Hematopoietic multipotent progenitor cell treated with erythropoietin and hydrocortisone succinate and interleukin-3 and kit ligand, for 17 days (in vitro differentiated cells): ENCODE data around the gene MAU2.
A peak's percentile ranks its signal among the peaks of the same experiment; 100 is the strongest.
"Not testable (repeated sequence)": the region's sequence is repeated elsewhere in the genome, so short reads cannot be mapped to it uniquely, and the experiment has no call there.

Experiments
- DNase-seq: peaks from one replicate; pipeline ENCODE4 v3.0.0-alpha.2; 2015; ENCODE audit warnings: low spot score

Gene MAU2

DNA sequence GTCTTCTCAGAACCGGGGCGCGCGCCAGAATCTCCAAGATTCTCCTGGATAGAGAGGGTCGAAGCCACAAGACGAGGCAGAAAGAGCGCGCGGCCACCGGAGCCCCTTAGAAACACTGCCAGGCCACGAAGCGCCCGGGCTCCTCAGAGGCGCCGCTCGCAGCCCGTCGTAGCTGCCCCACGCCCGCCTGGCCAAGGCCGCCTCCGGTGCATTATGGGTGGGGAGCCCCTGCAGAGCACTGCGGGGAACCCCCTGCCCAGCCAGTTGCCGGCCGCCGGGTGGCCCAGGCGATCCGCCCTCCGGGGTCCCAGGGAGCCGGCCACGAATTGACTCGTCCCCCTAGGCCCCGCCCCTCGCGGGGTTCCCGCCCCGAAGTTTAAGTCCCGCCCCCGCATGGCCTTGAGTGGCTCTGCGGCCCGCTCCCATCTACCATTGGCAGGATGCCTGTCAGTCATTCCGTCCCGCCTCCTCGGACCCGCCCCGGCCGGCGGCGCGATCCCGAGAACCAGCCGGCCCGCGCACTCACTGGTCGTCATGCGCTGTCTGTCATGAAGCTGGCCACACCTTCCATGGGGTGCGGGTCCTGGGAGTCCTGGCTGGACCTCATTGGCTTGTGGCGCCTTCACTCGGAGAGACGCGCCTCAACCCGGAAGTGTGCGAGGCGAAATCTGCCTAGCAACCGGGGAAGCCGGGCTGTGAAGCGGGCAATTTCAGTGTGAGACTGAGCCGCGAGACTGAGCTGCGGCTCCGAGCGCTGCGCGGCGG is 64.7 kb downstream of the MAU2 start:
- peak; percentile 100 for DNase-seq

DNA sequence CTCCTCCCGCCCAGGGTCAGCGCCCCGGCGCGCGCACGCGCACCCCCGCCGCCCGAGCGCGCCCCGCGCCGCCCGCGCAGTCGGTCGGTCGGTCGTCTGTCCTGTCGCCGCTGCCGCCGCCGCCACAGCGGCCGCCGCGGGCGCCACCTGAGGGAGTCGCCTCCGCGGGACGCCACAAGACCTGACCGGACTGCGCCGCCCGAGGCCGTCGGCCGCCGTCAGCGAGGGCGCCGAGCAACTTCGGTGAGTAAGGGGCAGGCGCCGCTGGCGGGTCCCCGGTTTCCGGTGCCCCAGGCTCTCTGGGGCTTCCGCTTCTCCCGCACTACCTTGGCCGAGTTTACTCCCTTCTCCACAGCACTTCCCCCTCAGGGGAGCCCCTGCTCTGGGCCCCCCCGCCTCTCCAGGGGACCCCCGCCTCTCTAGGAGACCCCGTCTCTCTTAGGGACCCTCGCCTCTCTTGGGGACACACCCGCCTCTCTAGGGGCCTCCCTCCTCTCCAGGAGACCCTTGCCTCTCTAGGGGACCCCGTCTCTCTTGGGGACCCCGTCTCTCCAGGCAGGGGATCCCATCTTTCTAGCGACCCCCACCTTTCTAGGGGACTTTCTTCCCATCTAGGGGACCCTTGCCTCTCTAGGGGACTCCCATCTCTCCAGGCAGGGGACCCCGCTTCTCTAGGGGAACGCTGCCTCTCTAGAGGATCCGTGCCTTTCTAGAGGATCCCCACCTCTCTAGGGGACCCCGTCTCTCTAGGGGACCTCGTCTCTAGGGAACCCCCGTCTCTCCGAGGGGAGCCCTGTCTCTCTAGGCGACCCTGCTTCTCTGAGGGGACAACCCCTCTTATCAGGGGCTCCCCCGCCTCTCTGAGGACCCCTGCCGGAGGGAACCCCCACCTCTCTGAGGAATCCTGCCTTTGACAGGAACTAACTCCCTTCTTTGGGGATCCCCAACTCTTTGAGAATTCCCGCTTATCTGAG is 65.6 kb downstream of the MAU2 start:
- DNase-seq, result peak; percentile 36

DNA sequence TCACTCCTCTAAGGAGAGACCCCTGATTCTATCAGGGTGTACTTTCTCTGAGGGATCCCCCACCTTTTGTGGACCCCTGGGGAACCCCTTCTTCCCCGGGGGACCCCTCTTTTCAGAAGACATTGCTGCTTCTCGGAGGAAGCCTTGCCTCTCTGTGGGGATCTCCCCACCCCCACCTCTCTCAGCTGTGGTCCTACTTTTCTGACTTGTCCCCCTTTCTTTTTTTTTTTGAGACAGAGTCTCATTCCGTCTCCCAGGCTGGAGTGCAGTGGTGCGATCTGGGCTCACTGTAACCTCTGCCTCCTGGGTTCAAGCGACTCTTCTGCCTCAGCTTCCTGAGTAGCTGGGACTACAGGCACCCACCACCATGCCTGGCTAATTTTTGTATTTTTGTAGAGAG is 66.5 kb downstream of the MAU2 start:
- DNase-seq, result no peak

DNA sequence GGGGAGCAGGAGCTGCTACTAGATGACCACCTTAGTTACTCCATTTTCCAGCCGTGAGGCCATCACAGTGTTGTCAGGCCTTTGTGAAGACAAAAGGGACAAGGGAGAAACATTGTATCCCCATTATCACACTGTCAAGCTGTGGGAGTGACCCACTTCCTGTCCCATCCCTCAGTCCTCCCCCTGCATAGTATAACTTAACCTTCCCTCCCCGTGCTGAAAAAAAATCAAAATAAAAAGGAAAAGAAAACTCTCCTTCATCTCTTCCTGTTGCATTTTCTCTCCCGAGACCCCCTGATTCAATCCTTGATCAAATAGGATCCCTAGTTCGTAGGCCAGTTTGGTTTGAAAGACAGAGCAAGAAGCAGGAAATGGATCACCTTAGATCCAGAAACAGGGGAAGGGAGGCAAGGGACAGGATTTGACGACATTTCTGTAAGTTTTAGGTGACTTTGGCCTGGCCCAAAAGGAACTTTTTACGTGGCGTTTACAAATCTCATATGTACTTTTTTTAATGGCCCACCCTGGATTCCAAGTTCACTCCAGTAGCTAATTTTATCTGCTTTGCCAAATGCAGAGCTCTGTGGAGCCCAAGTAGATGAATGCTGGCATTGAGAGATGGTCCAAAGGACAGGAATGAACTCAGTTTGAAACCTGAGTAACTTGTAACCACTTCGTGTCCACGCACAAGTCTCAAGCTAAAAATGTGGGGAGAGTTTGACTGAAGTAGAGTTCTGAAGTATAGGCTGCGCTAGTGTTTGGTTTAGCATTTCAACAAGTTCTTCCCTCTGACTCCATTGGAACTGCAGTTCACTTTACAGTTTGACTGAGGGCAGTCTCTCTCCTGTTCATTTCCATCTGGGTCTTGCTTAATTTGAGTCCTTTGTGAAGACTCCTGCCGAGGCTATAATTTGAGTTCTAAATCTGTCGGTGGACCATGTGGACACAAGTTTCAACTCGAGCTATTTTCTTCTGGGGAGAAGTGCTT is 68.2 kb downstream of the MAU2 start:
- DNase-seq, result no peak

DNA sequence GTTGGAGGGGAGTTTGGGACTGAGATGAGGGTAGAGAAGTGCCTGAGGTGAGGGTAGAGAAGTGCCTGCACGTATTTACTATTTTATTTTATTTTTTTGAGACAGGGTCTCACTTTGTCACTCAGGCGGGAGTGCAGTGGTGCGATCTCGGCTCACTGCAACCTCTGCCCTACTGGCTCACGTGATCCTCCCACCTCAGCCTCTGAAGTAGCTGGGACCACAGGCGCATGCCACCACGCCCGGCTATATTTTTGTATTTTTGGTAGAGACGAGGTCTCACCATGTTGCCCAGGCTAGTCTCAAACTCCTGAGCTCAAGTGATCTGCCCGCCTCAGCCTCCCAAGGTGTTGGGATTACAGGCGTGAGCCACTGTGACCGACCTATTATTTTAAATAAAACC is 69.1 kb downstream of the MAU2 start:
- not testable (repeated sequence) for DNase-seq

DNA sequence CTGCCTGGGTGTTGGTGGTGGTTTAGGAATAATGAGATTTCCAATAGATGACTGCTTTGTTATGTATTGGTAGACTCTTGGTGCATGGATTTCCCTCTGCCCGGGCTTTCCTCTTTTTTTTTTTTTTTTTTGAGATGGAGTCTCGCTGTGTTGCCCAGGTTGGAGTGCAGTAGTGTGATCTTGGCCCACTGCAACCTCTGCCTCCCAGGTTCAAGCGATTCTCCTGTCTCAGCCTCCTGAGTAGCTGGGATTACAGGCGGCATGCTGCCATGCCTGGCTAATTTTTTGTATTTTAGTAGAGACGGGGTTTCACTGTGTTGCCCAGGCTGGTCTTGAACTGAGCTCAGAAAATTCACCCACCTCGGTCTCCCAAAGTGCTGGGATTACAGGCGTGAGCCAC is 73.7 kb downstream of the MAU2 start:
- not testable (repeated sequence) for DNase-seq

DNA sequence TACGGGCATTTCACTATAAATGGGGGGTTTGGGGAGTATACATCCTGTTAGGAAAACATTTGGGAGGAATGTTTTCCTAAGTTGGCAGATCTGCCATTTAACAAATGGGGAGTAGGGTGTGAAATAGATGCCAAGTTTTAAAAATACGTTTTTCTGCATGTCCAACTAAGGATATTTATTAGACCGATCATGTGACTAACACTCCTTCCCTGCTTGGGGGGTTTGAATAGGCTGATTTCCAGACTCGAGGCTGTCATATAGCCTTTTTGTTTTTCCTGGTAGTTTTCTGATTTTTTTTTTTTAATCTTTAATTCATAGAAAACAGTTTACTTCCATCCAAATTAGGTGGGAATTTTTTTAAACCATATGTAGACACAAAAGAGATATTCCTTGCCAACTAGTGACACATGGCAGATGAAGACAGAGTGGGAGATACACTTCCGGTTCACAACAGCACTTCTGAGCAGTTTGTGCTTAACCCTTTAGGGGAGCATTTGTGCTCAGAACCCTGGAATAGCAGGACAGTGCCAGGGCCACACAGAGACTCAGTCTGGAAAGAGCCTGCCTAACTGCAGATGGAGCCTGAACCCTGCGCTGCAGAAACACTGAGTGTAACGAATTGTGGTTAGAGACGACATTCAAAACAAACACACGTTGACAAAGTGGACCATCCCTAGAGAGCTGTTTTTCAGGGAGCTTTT is 79.3 kb downstream of the MAU2 start:
- no peak for DNase-seq

DNA sequence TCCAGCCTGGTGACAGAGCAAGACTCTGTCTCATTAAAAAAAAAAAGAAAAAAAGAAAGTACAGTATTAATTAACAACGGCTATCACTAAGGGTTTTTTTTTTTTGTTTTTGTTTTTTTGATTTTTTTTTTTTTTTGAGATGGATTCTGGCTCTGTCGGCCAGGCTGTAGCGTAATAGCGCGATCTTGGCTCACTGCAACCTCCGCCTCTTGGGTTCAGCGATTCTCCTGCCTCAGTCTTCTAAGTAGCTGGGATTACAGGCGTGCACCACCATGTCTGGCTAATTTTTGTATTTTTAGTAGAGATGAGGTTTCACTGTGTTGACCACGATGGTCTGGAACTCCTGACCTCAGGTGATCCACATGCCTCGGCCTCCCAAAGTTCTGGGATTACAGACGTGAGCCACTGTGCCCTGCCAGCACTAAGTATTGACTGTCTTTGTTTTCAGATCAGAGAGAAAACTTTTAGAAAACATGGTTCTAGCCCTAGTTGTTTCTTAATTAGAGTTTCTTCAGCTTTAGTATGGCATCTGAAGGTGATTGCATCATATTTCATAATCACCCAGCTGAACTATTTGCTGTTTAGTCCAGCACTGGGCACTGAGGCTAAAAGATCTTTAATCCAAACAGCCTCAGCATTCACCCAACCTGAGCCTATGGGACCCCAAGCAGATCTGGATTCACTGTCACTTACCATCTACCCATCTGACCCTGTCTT is 82.2 kb downstream of the MAU2 start:
- DNase-seq, result no peak

DNA sequence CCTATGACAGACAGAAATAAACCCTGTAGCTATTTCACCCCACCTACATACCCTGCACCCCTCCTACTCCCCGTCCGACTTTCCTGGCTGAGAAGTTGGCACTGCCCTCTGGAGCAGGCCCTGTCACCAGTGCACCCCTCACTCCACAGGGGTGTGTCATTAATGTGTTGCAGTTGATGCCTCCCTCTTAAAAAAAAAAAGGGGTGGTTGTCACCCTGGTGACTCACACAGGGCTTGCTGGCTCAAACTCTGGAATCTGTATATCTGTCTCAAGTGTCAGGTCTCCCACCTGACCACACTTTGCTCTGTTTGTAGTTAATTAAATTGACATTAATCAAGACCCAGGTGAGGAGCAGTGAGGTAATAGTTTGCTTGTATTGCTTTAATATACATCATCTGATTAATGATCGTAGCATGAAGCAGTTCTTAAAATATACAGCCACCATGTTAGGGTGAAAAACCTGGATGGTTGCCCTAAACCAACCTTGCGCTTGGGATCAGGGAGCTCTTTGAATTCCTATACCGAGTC is 82.8 kb downstream of the MAU2 start:
- peak; percentile 82 for DNase-seq

DNA sequence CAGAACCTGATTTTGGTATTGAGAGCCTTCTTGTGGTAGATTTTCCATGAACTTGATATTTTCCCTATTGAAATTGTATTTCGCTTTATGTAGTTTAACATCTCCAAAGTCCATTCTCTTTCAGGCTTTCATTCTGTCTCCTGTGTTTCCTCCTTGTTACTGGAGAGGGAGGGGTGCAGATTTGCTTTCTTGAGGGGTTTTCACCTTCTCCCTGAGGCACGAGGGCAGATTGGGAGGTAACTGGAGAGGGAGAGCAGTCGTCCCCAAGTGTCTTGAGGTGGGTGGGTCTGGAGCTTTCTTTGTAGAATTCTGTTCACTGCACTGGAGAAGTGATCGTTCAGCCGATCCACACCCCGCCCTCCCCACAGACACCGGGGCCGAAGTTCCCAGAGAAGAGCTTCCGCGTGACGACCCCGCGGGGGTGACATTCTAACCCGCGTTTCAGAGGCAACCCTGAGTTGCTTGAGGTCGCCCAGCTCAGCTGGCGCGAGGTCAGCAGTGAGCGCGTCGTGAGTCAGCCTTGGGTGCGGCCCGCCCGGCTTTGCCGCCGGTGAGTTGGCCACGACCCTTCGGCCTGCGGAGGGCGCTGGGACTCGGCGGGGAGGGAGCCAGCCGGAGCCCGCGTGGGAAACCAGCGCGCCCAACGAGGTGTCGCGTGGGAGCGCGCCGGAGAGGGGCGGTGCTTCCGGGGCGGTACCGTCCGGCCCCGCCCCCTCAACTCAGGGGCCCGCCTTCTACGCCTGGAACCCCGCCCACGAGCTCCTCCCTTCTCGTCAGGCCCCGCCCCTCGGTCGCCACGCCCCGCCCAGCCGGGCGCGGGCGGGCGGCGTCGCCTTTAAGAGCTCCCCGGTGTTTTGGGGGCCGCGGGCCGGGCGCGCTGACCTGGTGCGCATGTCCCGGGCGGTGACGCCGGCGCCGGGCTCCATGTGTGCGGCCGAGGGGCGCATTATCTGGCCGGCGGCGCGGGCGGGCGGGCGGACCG is 84.5 kb downstream of the MAU2 start, which contains the start of gene GATAD2A:
TSS of gene GATAD2A (plus strand) at position 797 of the 982 bp plus-strand sequence. CDS start 59,671 bp downstream, outside the sequence.
- DNase-seq, result peak; percentile 97

DNA sequence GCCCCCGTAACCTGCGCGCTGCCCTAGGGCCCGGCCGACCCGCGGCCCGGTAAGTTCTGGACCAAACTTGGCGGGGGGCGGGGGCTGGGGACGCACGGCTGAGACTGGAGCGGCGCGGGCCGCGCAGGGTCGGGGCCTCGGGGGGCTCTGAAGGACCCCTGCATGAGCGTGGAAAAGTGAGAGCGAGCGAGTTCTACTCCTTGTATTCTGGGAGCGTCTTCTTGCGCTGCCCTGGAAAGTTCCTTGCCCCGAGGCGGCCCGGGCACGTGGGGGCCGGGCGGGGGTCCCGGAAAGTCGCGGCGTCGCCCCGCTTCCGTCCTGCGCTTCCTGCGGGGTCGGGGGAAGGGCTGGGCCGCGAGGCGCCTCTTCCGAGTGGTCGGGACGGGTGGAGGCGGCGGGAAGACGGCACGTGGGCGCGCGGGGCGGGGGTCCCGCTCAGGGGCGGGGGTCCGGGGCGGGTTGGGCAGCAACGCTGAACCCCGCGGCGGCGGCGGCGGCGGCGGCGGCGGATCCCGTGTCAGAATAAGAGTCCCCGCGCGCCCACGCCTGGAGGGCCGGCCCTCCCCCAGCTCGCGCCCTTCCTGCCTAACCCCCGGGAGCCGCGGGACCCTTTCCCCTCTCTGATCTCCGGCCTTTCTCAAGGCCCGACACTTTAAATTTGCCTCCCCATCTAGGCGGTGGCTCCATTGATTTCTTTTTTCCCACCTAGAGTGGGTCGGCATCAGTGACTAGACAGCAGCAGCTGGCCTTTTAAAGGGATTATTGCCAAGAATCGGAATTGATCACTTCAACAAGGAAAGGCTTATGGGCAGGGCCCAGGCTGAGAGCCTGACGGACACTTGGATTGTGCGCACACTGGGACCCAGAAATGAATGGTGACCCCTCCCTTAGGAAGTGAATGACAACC is 85.6 kb downstream of the MAU2 start:
- peak; percentile 77 for DNase-seq

DNA sequence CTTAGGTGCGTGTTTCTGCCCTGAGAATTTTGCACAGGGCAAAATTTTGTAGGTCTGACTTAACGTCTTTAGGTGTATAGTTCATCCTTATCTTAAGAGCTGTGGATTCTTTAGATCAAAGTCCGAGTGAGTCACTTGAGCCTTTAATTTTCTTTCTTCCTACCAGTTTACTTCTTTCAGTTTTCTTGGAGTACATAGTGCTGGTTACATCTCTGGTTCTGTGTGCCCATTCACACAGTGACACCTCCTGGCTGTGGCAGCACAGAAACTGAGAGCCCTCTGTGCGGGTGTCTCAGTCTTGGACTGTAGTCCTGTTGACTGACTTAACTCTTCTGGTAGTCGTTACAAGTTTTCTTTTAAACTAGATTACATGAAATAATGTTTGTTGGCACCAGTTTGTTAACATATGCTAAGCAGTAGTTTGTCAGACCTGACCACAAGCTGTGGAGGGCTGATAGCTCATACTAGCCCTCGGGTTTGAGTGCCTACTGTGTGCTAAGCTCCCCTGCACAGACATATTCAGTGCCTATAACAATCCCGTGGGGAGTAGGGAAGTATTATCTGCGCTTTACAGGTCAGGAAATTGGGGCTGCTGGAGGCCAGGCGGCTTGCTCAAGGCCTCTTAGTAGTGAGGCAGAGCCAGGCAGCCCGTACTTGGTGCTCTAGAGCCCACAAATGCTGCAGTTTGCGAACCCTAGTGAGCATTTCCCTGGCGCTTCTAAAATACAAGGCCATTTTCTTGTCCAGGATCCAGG is 86.4 kb downstream of the MAU2 start:
- DNase-seq, result peak; percentile 81

DNA sequence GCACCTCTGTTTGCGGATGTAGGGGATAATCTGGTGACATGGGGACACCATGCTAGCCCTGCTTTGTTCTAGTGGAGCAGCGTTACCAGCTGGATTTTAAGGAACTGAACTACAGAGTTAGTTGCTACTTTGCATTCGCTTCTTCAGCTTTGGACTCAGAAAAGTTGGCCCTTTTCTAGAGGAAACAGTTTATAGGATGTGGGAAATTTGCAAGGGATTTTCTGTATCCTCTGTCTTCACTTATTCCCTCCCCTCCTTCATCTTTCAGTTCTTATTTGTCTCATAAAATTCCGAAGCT is 87.0 kb downstream of the MAU2 start:
- DNase-seq, result no peak
